Measurements from ENCODE around the gene TSGA10IP.
A peak's percentile ranks its signal among the peaks of the same experiment; 100 is the strongest.

Gene TSGA10IP

GRCh38 chr11:65922565-65922964 lies 22.7 kb upstream of the TSGA10IP start:
- no peaks in the 10 kb centered on the region for H3K9me3 Mint-ChIP-seq
- no peaks in the 10 kb centered on the region for H3K27me3 Mint-ChIP-seq (ENCODE audit: low read depth, poor library complexity)
- DNase-seq, result no peak
- peak overlapping the region; percentile 57 for H3K27ac Mint-ChIP-seq
- peaks cover 9% of the 10 kb centered on the region for H3K4me1 Mint-ChIP-seq
- TF ChIP-seq, protein P1, sequence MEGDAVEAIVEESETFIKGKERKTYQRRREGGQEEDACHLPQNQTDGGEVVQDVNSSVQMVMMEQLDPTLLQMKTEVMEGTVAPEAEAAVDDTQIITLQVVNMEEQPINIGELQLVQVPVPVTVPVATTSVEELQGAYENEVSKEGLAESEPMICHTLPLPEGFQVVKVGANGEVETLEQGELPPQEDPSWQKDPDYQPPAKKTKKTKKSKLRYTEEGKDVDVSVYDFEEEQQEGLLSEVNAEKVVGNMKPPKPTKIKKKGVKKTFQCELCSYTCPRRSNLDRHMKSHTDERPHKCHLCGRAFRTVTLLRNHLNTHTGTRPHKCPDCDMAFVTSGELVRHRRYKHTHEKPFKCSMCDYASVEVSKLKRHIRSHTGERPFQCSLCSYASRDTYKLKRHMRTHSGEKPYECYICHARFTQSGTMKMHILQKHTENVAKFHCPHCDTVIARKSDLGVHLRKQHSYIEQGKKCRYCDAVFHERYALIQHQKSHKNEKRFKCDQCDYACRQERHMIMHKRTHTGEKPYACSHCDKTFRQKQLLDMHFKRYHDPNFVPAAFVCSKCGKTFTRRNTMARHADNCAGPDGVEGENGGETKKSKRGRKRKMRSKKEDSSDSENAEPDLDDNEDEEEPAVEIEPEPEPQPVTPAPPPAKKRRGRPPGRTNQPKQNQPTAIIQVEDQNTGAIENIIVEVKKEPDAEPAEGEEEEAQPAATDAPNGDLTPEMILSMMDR (IDR thresholded peaks at IDR 0.05), result no peak
- peaks cover 19% of the 10 kb centered on the region for H3K36me3 Mint-ChIP-seq (ENCODE audit: low read depth)
- H3K4me3 Mint-ChIP-seq, result no peak overlapping the region

DNA sequence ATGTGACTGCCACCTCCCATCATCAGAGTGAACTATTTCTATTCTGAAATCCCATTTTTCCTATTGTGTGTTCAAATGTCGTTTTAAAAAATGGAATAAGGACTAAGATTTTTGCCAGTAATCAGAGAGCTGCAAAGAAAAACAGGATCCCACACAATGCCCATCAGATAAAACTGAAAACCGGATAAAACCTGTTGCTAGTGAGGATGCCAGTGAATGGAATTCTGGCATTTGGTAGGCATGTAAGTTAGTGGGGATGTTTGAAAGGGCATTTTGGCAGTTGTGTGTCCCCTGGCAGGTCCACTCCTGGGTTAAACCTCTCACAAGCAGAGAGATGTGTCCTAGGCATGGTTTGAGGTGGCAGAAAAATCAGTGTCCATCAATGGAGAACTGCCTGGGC lies 19.9 kb upstream of the TSGA10IP start:
- no peak for DNase-seq
- no peaks in the 10 kb centered on the region for H3K9me3 Mint-ChIP-seq
- H3K36me3 Mint-ChIP-seq (ENCODE audit: low read depth), result peaks cover 19% of the 10 kb centered on the region
- no peak overlapping the region for H3K4me3 Mint-ChIP-seq
- H3K27ac Mint-ChIP-seq, result peak overlapping the region; percentile 94
- TF ChIP-seq, protein P1 (IDR thresholded peaks at IDR 0.05), result no peak
- peaks cover 3% of the 10 kb centered on the region for H3K27me3 Mint-ChIP-seq (ENCODE audit: low read depth, poor library complexity)
- H3K4me1 Mint-ChIP-seq, result peaks cover under 1% of the 10 kb centered on the region

GRCh38 chr11:65927904-65928397 lies 17.3 kb upstream of the TSGA10IP start:
- Mint-ChIP-seq H3K36me3 (ENCODE audit: low read depth) (peaks cover 6% of the 10 kb centered on the region), H3K4me3 (no peak overlapping the region), H3K27me3 (ENCODE audit: low read depth, poor library complexity) (peaks cover 3% of the 10 kb centered on the region), H3K27ac (no peak overlapping the region), H3K9me3 (no peaks in the 10 kb centered on the region), H3K4me1 (peaks cover 17% of the 10 kb centered on the region)
- TF ChIP-seq, protein P1 (IDR thresholded peaks at IDR 0.05), result no peak
- no peak for DNase-seq

DNA sequence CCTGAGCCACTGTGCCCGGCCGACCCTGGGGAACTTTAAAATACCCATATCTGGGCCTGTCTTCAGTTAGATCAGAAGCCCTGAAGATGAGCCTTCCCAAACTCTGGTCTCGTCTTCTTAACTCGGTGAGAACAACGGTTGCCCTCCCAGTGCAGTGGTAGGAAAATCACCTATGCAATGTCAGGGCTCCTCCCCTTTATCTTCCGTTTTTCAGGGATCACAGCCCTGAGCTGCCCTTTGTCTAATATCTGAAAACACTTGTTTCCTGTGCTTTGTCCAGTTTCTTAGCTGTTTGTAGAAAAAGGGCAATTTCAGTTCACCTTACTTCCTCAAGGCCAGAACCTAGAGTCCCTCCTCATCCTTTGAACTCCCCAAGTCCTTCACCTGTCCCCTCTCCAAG lies 16.6 kb upstream of the TSGA10IP start:
- Mint-ChIP-seq H3K4me3 (no peak overlapping the region), H3K27me3 (ENCODE audit: low read depth, poor library complexity) (peaks cover 3% of the 10 kb centered on the region), H3K27ac (no peak overlapping the region), H3K36me3 (ENCODE audit: low read depth) (no peaks in the 10 kb centered on the region), H3K4me1 (peaks cover 19% of the 10 kb centered on the region), H3K9me3 (no peaks in the 10 kb centered on the region)
- DNase-seq, result no peak
- TF ChIP-seq, protein P1 (IDR thresholded peaks at IDR 0.05), result no peak

DNA sequence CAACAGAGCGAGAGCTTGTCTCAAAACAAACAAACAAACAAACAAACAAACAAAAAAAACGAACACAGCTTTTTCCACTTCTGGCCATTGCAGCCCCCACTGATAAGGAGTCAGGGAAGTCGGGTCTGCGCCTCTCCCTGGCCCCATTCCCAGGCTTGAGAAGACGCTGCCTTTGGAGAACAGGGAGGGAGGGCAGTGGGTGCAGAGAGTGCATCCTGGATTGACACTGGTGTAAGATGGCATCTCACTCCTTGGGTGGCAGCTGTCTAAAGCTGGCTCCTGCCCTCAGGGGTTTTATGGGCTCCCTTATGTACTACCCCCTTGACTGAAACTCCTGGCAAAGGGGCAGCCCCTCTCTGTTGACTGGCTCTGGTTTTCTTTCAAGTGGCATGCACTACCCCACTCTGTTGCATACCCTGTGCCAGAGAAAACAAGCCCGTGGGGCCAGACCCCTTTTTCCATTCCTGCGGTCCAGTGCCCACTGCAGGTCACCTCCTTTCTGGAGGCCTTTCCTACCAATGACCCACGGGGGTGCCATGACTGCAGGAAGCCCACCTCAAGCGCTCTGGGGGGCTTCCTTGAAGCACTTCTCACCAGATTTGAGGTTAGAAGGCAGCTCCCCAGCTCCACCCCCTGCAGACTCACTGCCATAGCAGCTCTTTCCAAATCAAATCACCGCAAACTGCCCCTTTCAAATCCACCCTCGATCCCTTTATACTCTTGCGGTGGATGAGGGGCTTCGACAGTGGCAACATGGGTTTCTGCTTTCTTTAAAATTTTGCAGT lies 13.3 kb upstream of the TSGA10IP start:
- Mint-ChIP-seq H3K4me3 (no peak overlapping the region), H3K36me3 (ENCODE audit: low read depth) (no peaks in the 10 kb centered on the region), H3K4me1 (peaks cover 23% of the 10 kb centered on the region), H3K27me3 (ENCODE audit: low read depth, poor library complexity) (peaks cover 6% of the 10 kb centered on the region), H3K9me3 (no peaks in the 10 kb centered on the region), H3K27ac (no peak overlapping the region)
- TF ChIP-seq, protein P1 (IDR thresholded peaks at IDR 0.05), result no peak
- DNase-seq, result no peak

DNA sequence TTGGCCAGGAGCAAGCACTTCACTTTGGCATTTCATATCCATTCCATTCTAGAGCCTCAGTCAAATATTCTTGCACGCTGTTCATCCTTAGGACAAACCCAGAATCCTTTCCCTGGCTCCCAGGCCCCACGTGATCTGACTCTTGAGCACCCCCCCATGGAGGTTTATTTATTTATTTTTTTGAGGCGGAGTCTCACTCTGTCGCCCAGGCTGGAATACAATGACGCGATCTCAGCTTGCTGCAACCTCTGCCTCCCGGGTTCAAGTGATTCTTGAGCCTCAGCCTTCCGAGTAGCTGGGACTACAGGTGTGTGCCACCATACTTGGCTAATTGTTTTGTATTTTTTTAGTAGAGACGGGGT lies 12.7 kb upstream of the TSGA10IP start:
- H3K9me3 Mint-ChIP-seq, result no peaks in the 10 kb centered on the region
- TF ChIP-seq, protein P1 (IDR thresholded peaks at IDR 0.05), result no peak
- H3K27me3 Mint-ChIP-seq (ENCODE audit: low read depth, poor library complexity), result peaks cover 10% of the 10 kb centered on the region
- H3K4me1 Mint-ChIP-seq, result peaks cover 23% of the 10 kb centered on the region
- no peak overlapping the region for H3K4me3 Mint-ChIP-seq
- H3K27ac Mint-ChIP-seq, result no peak overlapping the region
- DNase-seq, result no peak
- H3K36me3 Mint-ChIP-seq (ENCODE audit: low read depth), result no peaks in the 10 kb centered on the region

All from nephron progenitor cell (in vitro differentiated cells).